ENCODE results near the gene RNF149.

GRCh38 chr2:101342625-101343008, 34.1 kb upstream of the RNF149 start:
- TF ChIP-seq, protein P1, sequence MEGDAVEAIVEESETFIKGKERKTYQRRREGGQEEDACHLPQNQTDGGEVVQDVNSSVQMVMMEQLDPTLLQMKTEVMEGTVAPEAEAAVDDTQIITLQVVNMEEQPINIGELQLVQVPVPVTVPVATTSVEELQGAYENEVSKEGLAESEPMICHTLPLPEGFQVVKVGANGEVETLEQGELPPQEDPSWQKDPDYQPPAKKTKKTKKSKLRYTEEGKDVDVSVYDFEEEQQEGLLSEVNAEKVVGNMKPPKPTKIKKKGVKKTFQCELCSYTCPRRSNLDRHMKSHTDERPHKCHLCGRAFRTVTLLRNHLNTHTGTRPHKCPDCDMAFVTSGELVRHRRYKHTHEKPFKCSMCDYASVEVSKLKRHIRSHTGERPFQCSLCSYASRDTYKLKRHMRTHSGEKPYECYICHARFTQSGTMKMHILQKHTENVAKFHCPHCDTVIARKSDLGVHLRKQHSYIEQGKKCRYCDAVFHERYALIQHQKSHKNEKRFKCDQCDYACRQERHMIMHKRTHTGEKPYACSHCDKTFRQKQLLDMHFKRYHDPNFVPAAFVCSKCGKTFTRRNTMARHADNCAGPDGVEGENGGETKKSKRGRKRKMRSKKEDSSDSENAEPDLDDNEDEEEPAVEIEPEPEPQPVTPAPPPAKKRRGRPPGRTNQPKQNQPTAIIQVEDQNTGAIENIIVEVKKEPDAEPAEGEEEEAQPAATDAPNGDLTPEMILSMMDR (IDR thresholded peaks at IDR 0.05), result no peak
- TF ChIP-seq ZFX (IDR thresholded peaks at IDR 0.05; ENCODE audit: borderline replicate concordance), result no peak
